SK-N-SH (cell line): ENCODE results near the gene IL11. TPM values are rescaled to one million over a fixed set of nuclear protein-coding genes. Genes with fewer than 3 reads are reported as not detected.

ENCODE experiments used
- CTCF ChIA-PET: fragments of 300-600, 350-600 bp; formaldehyde crosslinking; extraction: SDS; loops from one replicate; lab custom pipeline; 2021; lab: Yijun Ruan, JAX
- POLR2A ChIA-PET: fragments of 350-600 bp; sonication (Branson Sonifier 250); formaldehyde crosslinking; extraction: SDS; loops from one replicate; lab custom pipeline; 2020; ENCODE audit warnings: antibody characterized with exemption, inconsistent platforms; lab: Yijun Ruan, JAX
- DNase-seq: peaks from one replicate; pipeline ENCODE4 v3.0.0; 2012
- H2AFZ ChIP-seq: fragments of 200-600 bp; sonication (generic); 2 replicates; pipeline ENCODE4 v1.8.1; 2016; ENCODE audit warnings: antibody characterized with exemption, mild to moderate bottlenecking, low read depth
- H3F3A ChIP-seq: fragments of 200-600 bp; sonication (generic); replicated peaks from 2 replicates; pipeline ENCODE3; 2016; ENCODE audit warnings: antibody characterized with exemption, mild to moderate bottlenecking; ENCODE audit not compliant: insufficient read depth
- H3K27ac ChIP-seq, 2 experiments: fragments of 200-500 bp in 1 of 2; fragments of 200-600 bp in 1 of 2; sonication (Bioruptor generic) in 1 of 2; sonication (generic), shearing (Covaris generic) in 1 of 2; 2 replicates each; pipeline versions ENCODE4 v1.5.1 to v1.6.1; 2014 to 2016; ENCODE audit warnings: low read depth in 2 of 2, inconsistent platforms in 1 of 2, low read length in 1 of 2, mild to moderate bottlenecking in 1 of 2, mixed read lengths in 1 of 2
- H3K27me3 ChIP-seq: fragments of 200-600 bp; sonication (generic), shearing (Covaris generic); 2 replicates; pipeline ENCODE4 v1.6.1; 2016; ENCODE audit warnings: mixed run types; ENCODE audit not compliant: insufficient read depth
- H3K36me3 ChIP-seq, 2 experiments: fragments of 200-500 bp in 1 of 2; fragments of 200-600 bp in 1 of 2; sonication (Bioruptor generic) in 1 of 2; sonication (generic) in 1 of 2; replicated peaks in 1 of 2; 2 replicates each; pipeline versions ENCODE3 to v1.5.1; 2014 to 2016; ENCODE audit warnings: low read length in 1 of 2, mild to moderate bottlenecking in 1 of 2; ENCODE audit not compliant: insufficient read depth in 2 of 2, control insufficient read depth in 1 of 2
- H3K4me1 ChIP-seq, 2 experiments: fragments of 200-500 bp in 1 of 2; fragments of 200-600 bp in 1 of 2; sonication (Bioruptor generic) in 1 of 2; sonication (generic), shearing (Covaris generic) in 1 of 2; 2 replicates each; pipeline versions ENCODE4 v1.5.1 to v1.6.1; 2014 to 2016; ENCODE audit warnings: low read depth in 1 of 2, low read length in 1 of 2, mixed run types in 1 of 2; ENCODE audit not compliant: insufficient read depth in 2 of 2, control insufficient read depth in 1 of 2
- H3K4me2 ChIP-seq: fragments of 200-600 bp; sonication (generic), shearing (Covaris generic); 2 replicates; pipeline ENCODE4 v1.6.1; 2017; ENCODE audit warnings: mixed run types
- H3K4me3 ChIP-seq, 2 experiments: fragments of 200-500 bp in 1 of 2; fragments of 200-600 bp in 1 of 2; sonication (Bioruptor generic) in 1 of 2; sonication (generic), shearing (Covaris generic) in 1 of 2; 2 replicates each; pipeline versions ENCODE4 v1.5.1 to v1.8.1; 2014 to 2016; ENCODE audit warnings: low read depth in 2 of 2, inconsistent platforms in 1 of 2, low read length in 1 of 2, mild to moderate bottlenecking in 1 of 2, mixed read lengths in 1 of 2, moderate library complexity in 1 of 2
- H3K79me2 ChIP-seq: fragments of 200-600 bp; sonication (generic); 2 replicates; pipeline ENCODE4 v1.8.1; 2017; ENCODE audit warnings: mild to moderate bottlenecking; ENCODE audit not compliant: insufficient read depth
- H3K9ac ChIP-seq: fragments of 200-600 bp; sonication (generic); 2 replicates; pipeline ENCODE4 v1.6.1; 2017; ENCODE audit warnings: mixed run types
- H3K9me2 ChIP-seq: fragments of 200-600 bp; sonication (generic); 2 replicates; pipeline ENCODE4 v1.6.1; 2017; ENCODE audit warnings: mixed run types
- H3K9me3 ChIP-seq: fragments of 200-600 bp; sonication (generic); 2 replicates; pipeline ENCODE4 v1.6.1; 2017; ENCODE audit warnings: mixed run types, mild to moderate bottlenecking, moderate library complexity
- H4K20me1 ChIP-seq: fragments of 200-600 bp; sonication (generic); 2 replicates; pipeline ENCODE4 v1.6.1; 2017; ENCODE audit warnings: mild to moderate bottlenecking, mixed run types; ENCODE audit not compliant: insufficient read depth
- CHD2 ChIP-seq: fragments of 150-350 bp; IDR thresholded peaks from 2 replicates; pipeline ENCODE4 v1.6.1; 2018; ENCODE audit warnings: low read length; ENCODE audit not compliant: partially characterized antibody
- GATA2 ChIP-seq: sonication (generic); formaldehyde crosslinking; IDR thresholded peaks from 2 replicates; pipeline ENCODE4 v1.5.0; 2020; ENCODE audit warnings: mild to moderate bottlenecking, missing genetic modification reagents
- RAD21 ChIP-seq: IDR thresholded peaks from 2 replicates; pipeline ENCODE4 v1.6.1; 2012; ENCODE audit warnings: mild to moderate bottlenecking, low read length
- RCOR1 ChIP-seq: fragments of 150-350 bp; IDR thresholded peaks from 2 replicates; pipeline ENCODE4 v1.6.1; 2017; ENCODE audit warnings: antibody characterized with exemption, low read length
- SMC3 ChIP-seq: IDR thresholded peaks from 2 replicates; pipeline ENCODE4 v1.6.1; 2012; ENCODE audit warnings: low read depth, low read length, improper control_type of control experiment
- WGBS: methylation state at CpG from one replicate; pipeline ENCODE4 v1.1.6; 2017; ENCODE audit warnings: low lambda C conversion rate; 5-methylcytosine and 5-hydroxymethylcytosine counted together
- polyA plus RNA-seq, 3 experiments: library from polyadenylated mRNA; depleted of rRNA; stranded (reverse); fragments of >200 nt; gene quantifications; 2 replicates each; pipeline ENCODE4 v1.2.3, GENCODE V29; 2012
- TF ChIP-seq, protein P1 (sequence below): fragments of 200-600 bp; sonication (generic); IDR thresholded peaks from 2 replicates; pipeline ENCODE4 v1.6.1; 2017; ENCODE audit warnings: antibody characterized with exemption, mild to moderate bottlenecking, moderate library complexity
- TF ChIP-seq, protein P2 (sequence below): IDR thresholded peaks from 2 replicates; pipeline ENCODE4 v1.6.1; 2012; ENCODE audit warnings: mild to moderate bottlenecking, low read depth, low read length, moderate library complexity
- TF ChIP-seq, protein P3 (sequence below): IDR thresholded peaks from 2 replicates; pipeline ENCODE4 v1.4.0; 2012; ENCODE audit warnings: low read depth

The IL11 gene
- polyA plus RNA-seq, 1 of the 3 experiments (the other 2 are of a cell fraction): 13.2 TPM

DNA sequence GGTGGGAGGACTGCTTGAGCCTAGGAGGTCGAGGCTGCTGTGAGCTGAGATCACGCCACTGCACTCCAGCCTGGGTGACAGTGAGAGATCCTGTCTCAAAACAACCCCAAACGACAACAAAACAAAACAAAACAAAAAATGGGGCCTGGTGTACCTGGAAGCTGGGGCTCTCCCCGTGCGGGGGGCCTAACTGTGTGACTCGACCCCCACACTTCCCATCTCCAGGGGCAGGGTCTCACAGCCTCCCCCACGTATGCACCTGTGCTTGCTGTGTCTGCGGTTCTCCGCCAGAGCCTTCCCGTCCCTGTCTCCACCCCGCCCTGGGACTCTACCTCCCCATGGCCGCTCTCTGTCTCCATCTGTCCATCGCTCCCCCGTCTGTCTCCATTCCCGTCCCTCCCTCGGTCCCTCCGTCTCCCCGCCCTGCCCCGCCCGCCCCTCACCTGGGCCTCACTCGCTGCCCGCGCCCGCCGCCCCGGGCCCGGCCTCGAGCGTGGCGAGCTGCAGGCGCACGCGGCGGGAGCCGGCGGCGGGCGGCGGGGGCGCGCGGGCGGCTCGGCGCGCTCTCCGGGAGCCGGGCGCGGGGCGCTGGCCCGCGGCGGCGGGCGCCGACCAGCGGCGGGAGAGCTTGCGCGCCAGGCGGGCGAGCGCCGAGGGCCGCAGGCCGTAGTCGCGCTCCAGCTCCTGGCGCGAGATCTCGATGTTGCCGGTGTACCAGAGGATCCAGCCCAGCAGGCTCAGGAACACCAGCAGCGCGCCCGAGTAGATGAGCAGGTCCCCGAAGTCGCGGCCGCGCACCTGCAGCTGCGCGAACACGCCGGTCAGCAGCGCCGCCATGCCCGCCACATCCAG, 13.2 kb upstream of the IL11 start:
- H3K27me3 ChIP-seq: no peaks in the 10 kb centered on the region
- H3F3A ChIP-seq: peaks cover 9% of the 10 kb centered on the region
- TF ChIP-seq GATA2: no peak
- peak; percentile 36 for TF ChIP-seq SMC3
- TF ChIP-seq, protein P1, sequence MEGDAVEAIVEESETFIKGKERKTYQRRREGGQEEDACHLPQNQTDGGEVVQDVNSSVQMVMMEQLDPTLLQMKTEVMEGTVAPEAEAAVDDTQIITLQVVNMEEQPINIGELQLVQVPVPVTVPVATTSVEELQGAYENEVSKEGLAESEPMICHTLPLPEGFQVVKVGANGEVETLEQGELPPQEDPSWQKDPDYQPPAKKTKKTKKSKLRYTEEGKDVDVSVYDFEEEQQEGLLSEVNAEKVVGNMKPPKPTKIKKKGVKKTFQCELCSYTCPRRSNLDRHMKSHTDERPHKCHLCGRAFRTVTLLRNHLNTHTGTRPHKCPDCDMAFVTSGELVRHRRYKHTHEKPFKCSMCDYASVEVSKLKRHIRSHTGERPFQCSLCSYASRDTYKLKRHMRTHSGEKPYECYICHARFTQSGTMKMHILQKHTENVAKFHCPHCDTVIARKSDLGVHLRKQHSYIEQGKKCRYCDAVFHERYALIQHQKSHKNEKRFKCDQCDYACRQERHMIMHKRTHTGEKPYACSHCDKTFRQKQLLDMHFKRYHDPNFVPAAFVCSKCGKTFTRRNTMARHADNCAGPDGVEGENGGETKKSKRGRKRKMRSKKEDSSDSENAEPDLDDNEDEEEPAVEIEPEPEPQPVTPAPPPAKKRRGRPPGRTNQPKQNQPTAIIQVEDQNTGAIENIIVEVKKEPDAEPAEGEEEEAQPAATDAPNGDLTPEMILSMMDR: peak; percentile 16; the same call in 1 of the 2 replicates
- TF ChIP-seq, protein P2, sequence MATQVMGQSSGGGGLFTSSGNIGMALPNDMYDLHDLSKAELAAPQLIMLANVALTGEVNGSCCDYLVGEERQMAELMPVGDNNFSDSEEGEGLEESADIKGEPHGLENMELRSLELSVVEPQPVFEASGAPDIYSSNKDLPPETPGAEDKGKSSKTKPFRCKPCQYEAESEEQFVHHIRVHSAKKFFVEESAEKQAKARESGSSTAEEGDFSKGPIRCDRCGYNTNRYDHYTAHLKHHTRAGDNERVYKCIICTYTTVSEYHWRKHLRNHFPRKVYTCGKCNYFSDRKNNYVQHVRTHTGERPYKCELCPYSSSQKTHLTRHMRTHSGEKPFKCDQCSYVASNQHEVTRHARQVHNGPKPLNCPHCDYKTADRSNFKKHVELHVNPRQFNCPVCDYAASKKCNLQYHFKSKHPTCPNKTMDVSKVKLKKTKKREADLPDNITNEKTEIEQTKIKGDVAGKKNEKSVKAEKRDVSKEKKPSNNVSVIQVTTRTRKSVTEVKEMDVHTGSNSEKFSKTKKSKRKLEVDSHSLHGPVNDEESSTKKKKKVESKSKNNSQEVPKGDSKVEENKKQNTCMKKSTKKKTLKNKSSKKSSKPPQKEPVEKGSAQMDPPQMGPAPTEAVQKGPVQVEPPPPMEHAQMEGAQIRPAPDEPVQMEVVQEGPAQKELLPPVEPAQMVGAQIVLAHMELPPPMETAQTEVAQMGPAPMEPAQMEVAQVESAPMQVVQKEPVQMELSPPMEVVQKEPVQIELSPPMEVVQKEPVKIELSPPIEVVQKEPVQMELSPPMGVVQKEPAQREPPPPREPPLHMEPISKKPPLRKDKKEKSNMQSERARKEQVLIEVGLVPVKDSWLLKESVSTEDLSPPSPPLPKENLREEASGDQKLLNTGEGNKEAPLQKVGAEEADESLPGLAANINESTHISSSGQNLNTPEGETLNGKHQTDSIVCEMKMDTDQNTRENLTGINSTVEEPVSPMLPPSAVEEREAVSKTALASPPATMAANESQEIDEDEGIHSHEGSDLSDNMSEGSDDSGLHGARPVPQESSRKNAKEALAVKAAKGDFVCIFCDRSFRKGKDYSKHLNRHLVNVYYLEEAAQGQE: no peak
- TF ChIP-seq, protein P3, sequence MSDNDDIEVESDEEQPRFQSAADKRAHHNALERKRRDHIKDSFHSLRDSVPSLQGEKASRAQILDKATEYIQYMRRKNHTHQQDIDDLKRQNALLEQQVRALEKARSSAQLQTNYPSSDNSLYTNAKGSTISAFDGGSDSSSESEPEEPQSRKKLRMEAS: peak; percentile 45; the same call in 1 of the 2 replicates
- TF ChIP-seq CHD2: peak; percentile 62
- peak; percentile 38 for TF ChIP-seq RAD21
- no peak for TF ChIP-seq RCOR1
- peaks cover 27% of the 10 kb centered on the region for H3K79me2 ChIP-seq
- ChIA-PET CTCF (interaction anchor here (0.6 to 2.9 kb wide), 26 partner anchors 10 to 271 kb away, joined by 3 to 33 read pairs (median 4); partner anchors contain the start of genes DNAAF3, IL11 and KMT5C), POLR2A (interaction anchor here (0.6 to 1.9 kb wide), 9 partner anchors 15 to 167 kb away, joined by 3 to 12 read pairs (median 3); partner anchors contain the start of genes KMT5C, UBE2S and ZNF628)
- H3K4me3 ChIP-seq: peak overlapping the region in 1 of 2 experiments; percentile 86; a peak in 2 of 4 replicates
- H3K4me1 ChIP-seq: peaks cover 15 to 38% of the 10 kb centered on the region in 2 experiments; a peak in 3 of 4 replicates
- no peak overlapping the region for H3K9ac ChIP-seq
- peak; percentile 88 for DNase-seq
- H3K27ac ChIP-seq: peak overlapping the region in 1 of 2 experiments; percentile 98; a peak in 2 of 4 replicates
- no peaks in the 10 kb centered on the region for H3K9me3 ChIP-seq
- no peak overlapping the region for H2AFZ ChIP-seq
- H4K20me1 ChIP-seq: peaks cover 26% of the 10 kb centered on the region
- peaks cover 17 to 25% of the 10 kb centered on the region in 2 experiments for H3K36me3 ChIP-seq
- peak overlapping the region; percentile 59 for H3K4me2 ChIP-seq
- 25% methylated on average over 33 of the region's 88 CpGs for WGBS
- H3K9me2 ChIP-seq: no peaks in the 10 kb centered on the region
